Measurements from ENCODE around the gene FUCA1.

FUCA1 gene

GRCh38 chr1:23801338-23801748 is 66.7 kb downstream of the FUCA1 start:
- no peak for DNase-seq (ENCODE audit: low spot score)

- peak; percentile 96 for DNase-seq (ENCODE audit: low spot score)
These were observed 67.4 kb downstream of the FUCA1 start, which contains the start of gene GALE for GRCh38 chr1:23800400-23801337. Gene GALE, minus strand, starts transcription at chr1:23800754. Its CDS starts 1,747 bp downstream, at chr1:23799007.

- DNase-seq (ENCODE audit: low spot score) = peak; percentile 78
These were observed 68.3 kb downstream of the FUCA1 start for GRCh38 chr1:23799570-23800399.

- no peak for DNase-seq (ENCODE audit: low spot score)
These were observed 68.9 kb downstream of the FUCA1 start for GRCh38 chr1:23799255-23799569.

- no peak for DNase-seq (ENCODE audit: low spot score)
These were observed 69.4 kb downstream of the FUCA1 start for GRCh38 chr1:23798662-23799142.

GRCh38 chr1:23797478-23798448 is 70.3 kb downstream of the FUCA1 start:
- DNase-seq (ENCODE audit: low spot score) = no peak

GRCh38 chr1:23796466-23797271 is 71.4 kb downstream of the FUCA1 start:
- DNase-seq (ENCODE audit: low spot score) = no peak

- no peak for DNase-seq (ENCODE audit: low spot score)
These were observed 72.2 kb downstream of the FUCA1 start for GRCh38 chr1:23795676-23796465.
